ENCODE data around the gene MUC5B.

DNA sequence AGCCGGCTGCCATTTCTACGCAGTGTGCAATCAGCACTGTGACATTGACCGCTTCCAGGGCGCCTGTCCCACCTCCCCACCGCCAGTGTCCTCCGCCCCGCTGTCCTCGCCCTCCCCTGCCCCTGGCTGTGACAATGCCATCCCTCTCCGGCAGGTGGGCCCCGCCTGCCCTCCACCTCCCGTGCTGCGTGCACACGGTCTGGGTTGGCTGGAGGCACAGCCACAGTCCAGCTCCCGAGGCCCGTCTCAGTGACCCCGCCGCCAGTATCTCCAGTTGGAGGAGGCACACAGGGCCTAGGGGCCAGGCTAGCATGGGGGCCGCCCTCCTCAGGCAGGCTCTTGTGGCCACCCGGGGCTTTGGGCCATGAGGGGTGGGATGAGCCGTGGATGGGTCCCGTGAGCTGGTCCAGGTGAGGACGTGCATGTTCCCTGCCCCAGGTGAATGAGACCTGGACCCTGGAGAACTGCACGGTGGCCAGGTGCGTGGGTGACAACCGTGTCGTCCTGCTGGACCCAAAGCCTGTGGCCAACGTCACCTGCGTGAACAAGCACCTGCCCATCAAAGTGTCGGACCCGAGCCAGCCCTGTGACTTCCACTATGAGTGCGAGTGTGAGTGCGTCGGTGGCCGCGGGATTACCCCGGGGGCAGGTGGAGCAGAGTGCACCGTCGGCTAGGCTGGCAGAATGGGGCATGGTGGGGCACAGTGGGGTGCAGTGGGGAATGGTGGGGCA lies 29.7 kb downstream of the MUC5B start:
- TF ChIP-seq, protein P1, sequence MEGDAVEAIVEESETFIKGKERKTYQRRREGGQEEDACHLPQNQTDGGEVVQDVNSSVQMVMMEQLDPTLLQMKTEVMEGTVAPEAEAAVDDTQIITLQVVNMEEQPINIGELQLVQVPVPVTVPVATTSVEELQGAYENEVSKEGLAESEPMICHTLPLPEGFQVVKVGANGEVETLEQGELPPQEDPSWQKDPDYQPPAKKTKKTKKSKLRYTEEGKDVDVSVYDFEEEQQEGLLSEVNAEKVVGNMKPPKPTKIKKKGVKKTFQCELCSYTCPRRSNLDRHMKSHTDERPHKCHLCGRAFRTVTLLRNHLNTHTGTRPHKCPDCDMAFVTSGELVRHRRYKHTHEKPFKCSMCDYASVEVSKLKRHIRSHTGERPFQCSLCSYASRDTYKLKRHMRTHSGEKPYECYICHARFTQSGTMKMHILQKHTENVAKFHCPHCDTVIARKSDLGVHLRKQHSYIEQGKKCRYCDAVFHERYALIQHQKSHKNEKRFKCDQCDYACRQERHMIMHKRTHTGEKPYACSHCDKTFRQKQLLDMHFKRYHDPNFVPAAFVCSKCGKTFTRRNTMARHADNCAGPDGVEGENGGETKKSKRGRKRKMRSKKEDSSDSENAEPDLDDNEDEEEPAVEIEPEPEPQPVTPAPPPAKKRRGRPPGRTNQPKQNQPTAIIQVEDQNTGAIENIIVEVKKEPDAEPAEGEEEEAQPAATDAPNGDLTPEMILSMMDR (IDR thresholded peaks at IDR 0.05): no peak
- no peak for TF ChIP-seq ZFX (IDR thresholded peaks at IDR 0.05; ENCODE audit: borderline replicate concordance)
